Thyroid gland (tissue), 4 donors: Measurements from ENCODE around the gene PAM16.

ENCODE experiments used
- POLR2A ChIP-seq, 2 donors: fragments of 450-650 bp; IDR thresholded peaks; one replicate each; pipeline ENCODE4 v1.6.1; 2017; ENCODE audit warnings: antibody characterized with exemption in 2 of 2, mild to moderate bottlenecking in 2 of 2, moderate library complexity in 1 of 2
- TF ChIP-seq, protein P1 (sequence below), 6 experiments: fragments of 200-600 bp in 3 of 6; fragments of 450-650 bp in 3 of 6; sonication (generic) in 3 of 6; IDR thresholded peaks; one replicate each; pipeline ENCODE4 v1.5.1; 2016 to 2019; ENCODE audit warnings: antibody characterized with exemption in 6 of 6, mild to moderate bottlenecking in 2 of 6, inconsistent platforms in 1 of 6, moderate library complexity in 1 of 6

DNA sequence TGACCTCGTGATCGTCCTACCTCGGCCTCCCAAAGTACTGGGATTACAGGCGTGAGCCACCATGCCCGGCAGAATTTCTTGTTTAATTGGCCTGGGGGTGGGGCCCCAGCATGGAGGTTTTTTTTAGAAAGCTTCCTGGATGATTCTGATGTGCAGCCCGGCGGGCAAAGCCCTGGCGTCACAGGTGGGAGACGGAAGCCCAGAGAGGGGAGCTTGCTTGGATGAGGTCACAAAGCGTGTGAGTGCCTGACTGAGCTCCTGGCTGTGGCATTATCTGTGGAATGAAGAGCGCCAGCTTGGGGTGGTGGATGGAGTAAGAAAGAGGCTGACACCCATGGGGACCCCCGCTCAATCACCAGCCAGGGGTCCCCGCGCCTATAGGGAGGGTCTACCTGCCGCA is 24.6 kb upstream of the PAM16 start:
- TF ChIP-seq, protein P1, sequence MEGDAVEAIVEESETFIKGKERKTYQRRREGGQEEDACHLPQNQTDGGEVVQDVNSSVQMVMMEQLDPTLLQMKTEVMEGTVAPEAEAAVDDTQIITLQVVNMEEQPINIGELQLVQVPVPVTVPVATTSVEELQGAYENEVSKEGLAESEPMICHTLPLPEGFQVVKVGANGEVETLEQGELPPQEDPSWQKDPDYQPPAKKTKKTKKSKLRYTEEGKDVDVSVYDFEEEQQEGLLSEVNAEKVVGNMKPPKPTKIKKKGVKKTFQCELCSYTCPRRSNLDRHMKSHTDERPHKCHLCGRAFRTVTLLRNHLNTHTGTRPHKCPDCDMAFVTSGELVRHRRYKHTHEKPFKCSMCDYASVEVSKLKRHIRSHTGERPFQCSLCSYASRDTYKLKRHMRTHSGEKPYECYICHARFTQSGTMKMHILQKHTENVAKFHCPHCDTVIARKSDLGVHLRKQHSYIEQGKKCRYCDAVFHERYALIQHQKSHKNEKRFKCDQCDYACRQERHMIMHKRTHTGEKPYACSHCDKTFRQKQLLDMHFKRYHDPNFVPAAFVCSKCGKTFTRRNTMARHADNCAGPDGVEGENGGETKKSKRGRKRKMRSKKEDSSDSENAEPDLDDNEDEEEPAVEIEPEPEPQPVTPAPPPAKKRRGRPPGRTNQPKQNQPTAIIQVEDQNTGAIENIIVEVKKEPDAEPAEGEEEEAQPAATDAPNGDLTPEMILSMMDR (IDR thresholded peaks at IDR 0.05), result no peak
- no peak for TF ChIP-seq POLR2A (IDR thresholded peaks at IDR 0.05)
